HCT116 (cell line): ENCODE measurements around the gene APBA2.

Source experiments
- CTCF ChIP-seq, 3 experiments: fragments of 200-600 bp in 1 of 3; sonication (generic) in 1 of 3; IDR thresholded peaks in 2 of 3; conservative IDR thresholded peaks in 1 of 3; 2 replicates each; pipeline ENCODE4 v1.5.1; 2012 to 2017; ENCODE audit warnings: low read depth in 2 of 3, low read length in 2 of 3, antibody characterized with exemption in 1 of 3, borderline replicate concordance in 1 of 3, control low read depth in 1 of 3, mild to moderate bottlenecking in 1 of 3, mixed read lengths in 1 of 3, mixed run types in 1 of 3, moderate library complexity in 1 of 3; ENCODE audit not compliant: insufficient read depth in 1 of 3
- EZH2 ChIP-seq: fragments of 200-600 bp; sonication (generic); IDR thresholded peaks from 2 replicates; pipeline ENCODE4 v1.6.1; 2017; ENCODE audit warnings: antibody characterized with exemption, mixed run types
- ZNF274 ChIP-seq: fragments of 200-500 bp; sonication (Bioruptor generic); IDR thresholded peaks from 2 replicates; pipeline ENCODE4 v1.6.1; 2014; ENCODE audit warnings: mild to moderate bottlenecking, low read depth, low read length, inconsistent platforms

- TF ChIP-seq CTCF (IDR thresholded peaks at IDR 0.05 in 2 of 3, conservative IDR thresholded peaks at IDR 0.05 in 1 of 3; ENCODE audit: borderline replicate concordance in 1 of 3, insufficient read depth in 1 of 3, low read depth in 2 of 3, low read length in 2 of 3) (peak in 2 of 3 experiments; percentile 40 to 44; a peak in 4 of 6 replicates), ZNF274 (no peak), EZH2 (no peak)
These were observed 239.0 kb downstream of the APBA2 start for GRCh38 chr15:29124581-29125381.
